Measurements from ENCODE around the gene CDK15.

Gene CDK15

DNA sequence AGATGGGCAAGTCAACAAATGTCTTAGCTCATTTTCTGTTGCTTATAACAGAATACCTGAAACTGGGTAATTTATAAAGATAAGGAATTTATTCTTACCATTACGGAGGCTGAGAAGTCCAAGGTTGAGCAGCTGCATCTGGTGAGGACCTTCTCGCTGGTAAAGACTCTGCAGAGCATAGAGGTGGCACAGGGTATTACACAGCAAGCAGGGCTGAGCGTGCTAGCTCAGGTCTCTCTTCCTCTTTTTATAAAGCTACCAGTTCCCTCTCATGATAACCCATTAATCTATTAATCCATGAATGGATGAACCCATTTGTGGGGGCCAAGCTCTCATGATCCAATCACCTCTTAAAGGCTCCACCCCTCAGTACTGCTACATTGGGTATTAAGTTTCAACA, 109.1 kb downstream of the CDK15 start:
- DNase-seq, result no peak

DNA sequence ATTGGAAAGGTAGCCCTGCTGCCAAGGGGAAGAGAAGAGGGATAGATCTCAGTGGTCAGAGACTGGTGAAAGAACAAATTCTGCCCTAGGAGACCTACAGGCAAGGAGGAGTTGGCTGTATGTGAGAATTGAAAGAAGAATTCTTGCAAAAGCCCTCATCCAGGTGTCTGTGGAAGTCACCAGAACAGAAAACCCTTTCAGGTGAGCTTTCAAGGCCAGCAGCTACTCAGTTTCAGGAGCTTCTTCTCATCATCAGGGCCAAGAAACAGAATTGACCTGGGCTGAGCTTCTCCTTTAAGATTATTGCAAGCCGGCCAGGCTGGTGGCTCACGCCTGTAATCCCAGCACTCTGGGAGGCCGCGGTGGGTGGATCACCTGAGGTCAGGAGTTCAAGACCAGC, 110.2 kb downstream of the CDK15 start:
- no peak for DNase-seq

DNA sequence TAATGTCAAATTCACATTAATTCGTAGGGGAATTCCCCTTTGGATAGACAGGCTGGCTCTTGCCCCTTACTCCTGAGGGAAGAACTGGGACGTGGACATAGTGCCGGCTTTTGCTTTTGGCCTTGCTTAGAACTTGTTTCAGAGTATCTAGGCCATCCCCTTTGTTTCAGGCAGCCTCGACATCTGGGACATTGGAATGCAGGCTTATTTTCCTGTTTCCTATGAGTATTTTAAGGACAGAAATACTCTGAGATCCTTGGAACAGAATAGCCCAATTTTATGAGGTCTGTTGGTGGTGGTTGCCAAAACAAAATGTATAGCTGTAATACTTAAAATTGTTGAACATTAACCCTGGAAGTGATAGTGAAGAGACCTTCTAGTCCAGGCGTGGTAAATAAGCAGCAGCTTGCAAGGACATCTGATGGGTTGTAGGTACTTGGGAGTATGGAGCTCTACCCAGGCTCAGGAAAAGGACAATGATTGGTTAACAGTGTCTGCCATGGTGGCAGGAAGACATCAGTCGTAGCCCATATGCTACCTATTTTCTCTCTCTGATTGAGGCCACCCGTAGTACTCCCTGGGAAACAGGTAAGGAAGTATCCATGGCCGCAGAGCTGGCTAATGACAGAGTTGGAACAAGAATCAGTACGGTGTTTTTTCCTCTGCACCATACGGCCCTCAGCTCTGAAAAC, 112.4 kb downstream of the CDK15 start:
- no peak for DNase-seq

DNA sequence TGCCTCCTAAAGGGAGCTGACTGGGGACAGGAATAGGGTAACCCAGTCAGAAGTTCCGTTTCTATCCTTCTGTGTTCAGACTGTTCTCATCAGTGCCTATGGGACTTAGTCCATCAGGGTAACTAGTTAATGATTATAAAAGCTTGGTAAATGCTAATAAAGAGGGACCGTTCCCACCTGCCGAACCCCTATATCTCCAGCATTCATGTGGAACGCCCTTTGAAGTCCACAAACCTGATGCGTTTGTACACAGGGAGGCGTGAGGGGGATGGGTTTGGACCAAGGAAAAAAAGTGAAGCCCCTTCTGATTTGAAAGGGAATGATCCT, 112.9 kb downstream of the CDK15 start:
- no peak for DNase-seq

DNA sequence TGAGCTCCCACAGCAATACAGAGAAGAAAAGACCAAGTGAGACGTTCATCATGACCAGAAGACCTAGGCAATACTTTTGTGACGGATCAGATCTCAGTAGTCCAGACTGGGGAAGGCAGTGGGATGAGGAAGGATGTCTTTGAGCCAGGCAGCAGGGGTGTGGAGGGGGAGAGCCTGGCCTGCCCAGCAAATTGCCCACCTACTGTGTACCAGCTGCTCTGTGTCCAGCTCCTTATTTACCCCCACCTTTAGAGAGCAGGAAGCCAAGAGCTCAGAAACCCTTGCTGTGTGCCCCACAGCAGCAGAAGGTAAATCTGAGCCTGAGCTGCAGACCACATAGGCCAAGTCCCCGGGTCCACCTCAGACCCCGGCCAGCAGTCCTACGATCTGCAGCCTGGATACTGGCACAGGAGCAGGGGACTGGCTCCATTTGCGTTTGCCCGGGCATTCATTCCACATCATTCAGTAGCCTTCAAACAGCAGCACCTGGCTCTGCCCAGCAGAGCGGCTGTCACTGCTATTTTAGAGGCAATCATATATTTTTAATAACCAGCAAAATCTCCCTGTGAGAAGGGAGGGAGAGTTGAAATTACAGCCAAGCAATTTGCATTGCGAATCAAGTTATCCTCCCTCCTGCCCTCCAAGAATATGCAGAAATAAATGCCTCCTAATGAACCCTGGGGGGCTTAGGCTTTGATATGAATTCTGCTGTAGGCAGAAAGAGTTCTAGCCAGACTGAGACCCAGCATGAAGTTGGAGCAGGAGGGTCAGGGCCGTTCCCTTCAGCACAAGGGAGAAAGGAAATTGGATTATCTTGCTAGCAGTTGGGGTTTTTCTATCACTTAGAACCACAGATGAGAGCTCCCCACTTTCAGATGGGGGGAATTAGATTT, 117.3 kb downstream of the CDK15 start:
- DNase-seq, result no peak

DNA sequence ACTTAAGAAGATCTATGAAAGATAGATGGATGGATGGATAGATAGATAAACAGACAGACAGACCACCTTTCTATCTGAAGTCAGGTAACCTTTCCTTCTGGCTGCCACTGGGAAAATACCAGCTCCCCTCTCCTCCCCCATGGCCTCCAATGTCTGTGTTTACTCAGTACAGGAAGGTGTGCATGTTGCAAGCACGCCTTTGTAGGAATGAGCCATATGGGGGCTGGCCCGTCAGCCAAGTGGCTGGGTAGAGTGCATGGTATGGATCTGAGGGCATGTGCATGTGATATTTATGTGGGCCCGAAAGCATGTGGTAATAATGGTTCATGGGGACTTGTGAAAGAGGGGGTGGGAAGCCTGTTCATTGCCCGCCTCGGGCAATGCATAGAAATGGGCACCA, 118.1 kb downstream of the CDK15 start:
- no peak for DNase-seq

DNA sequence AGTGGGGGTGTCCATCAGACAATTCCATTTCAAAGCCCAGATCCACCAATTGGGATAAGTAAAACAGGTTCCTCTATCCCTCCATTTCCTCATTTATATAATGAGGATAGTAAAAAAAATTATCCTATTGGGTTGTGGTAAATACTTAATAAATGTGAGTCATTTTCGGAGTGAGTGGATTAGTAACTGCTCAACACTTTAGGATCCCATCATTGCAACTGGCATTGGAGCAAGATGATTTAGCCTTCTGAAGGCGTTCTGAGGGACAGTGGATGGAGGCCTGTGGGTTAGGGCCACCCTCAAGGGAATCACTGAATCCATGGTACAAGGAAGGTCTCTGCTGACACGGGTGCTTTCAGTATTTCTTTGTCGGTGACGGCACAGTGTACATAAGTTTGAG, 118.7 kb downstream of the CDK15 start:
- no peak for DNase-seq

DNA sequence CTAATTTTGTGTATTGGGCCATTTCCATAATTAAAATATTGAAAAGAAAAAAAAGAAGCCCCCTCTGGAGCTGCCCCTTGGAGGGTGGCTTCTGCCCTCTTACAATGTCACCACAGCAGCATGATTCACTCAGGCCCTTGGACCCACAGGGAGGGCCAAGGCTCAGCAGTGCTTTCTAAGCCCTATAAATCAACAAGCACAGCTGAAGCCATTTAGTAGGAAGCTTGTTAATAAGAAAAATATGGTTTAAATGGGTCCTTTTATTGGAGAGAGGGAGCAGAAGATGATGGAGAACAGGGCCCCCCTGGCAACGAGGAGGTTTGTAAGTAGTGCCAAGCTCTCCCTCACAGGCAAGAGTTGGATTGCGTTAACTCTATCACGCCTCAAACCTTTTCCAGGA, 119.7 kb downstream of the CDK15 start:
- no peak for DNase-seq

DNA sequence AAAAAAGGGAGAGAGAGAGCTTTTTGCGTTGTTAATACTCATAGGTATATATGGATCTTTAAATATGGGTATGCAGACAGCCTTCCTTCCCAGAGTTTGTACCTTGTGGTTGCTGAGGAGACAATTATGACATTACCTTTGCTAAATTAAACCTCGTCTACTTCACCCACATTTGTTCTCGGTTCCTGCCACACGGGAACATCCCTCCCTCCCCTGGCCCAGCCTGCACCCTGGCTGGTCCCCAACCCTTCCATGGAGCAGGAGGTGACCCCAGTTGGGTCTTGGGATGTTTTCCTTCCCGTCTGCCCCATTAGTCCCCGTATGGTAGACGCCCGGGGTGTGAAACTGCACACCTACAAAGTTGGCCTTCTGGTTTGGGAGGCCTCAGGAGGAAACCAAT, 122.0 kb downstream of the CDK15 start:
- no peak for DNase-seq

DNA sequence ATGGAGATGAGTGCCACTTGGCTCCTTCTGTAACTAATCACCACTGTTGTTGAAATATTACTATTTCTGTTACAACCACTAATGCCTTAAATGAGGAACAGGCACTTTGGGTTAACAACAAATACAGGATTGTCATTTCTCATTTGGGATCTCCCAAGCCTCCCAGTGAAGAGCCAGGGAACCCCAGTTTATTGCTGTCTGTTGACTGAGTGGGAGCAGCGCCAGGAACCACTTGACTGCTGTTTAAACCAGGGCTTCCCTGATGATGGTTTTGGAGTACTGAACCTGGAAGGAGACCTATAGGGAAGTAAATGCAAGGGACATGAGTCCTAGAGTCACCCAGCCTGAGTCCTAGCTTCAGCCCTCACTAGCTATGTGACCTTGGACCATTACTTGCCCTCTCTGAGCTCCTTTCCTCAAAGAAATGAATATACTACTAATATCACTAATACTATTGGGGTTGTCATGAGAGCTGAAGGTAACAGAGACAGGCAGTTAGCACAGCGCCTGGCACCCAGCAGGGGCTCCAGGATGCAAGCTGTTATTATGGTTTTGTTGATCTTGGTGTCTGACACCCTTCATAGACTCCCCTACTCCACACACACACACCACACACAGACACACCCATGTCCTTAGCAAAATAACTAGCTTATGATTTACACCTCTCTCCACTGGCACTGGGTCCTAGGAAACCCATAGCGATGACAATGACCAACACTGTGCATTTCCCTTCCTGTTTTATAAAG, 123.1 kb downstream of the CDK15 start:
- DNase-seq, result no peak

DNA sequence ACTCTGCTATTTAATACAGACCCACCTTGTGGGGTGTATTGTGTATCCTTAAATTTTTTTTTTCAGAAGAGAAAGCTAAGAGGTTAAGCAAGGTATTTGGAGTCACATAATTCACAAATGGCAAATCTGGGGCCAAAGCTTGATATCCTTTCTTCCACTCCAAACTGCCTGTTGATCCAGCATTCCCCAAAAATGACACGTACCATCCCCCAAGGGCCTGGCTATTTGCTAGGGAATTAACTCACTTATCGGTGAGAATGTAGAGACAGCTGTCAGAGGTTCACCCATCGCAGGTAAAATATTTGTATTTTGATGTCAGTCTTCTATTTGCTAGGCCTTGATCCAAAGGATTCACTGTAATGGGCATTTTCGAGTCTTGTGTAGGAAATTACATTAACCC, 123.7 kb downstream of the CDK15 start:
- no peak for DNase-seq

DNA sequence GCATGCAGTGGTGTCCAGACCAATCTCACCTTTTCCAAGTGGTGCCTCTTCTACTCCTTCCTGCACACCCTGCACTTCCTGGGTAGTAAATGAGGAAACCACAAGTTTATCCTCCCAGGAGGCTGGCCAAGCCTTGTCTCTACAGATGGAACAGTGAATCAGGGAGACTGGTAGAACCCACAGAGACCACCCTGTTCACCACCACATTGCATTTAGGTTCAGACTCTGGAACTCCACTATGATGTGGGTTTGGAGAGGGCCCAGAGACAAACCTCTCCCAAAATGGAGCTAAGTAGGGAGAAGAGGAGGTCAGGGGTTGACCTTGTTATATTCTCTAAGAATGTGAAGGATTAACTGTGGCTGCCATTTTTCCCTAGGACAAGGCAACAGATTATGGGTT, 124.5 kb downstream of the CDK15 start:
- no peak for DNase-seq

DNA sequence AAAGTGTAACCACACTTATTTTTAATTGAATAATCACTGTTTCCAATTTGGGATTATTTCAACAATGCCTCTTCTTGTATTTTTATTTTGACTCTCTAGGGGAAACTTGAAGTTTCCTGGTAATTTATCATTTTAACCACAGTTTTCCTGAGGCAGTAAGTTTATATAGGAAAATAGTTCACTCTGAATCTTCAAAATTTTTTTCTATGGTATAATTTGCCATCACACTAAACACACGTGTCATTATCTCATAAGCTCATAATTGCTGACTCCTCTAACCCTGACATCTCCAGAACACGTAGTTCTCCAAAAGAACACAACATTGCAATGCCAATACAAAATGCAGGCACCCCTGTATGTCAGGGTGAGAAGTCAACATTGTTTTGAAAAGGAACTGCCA, 125.1 kb downstream of the CDK15 start:
- DNase-seq, result no peak

DNA sequence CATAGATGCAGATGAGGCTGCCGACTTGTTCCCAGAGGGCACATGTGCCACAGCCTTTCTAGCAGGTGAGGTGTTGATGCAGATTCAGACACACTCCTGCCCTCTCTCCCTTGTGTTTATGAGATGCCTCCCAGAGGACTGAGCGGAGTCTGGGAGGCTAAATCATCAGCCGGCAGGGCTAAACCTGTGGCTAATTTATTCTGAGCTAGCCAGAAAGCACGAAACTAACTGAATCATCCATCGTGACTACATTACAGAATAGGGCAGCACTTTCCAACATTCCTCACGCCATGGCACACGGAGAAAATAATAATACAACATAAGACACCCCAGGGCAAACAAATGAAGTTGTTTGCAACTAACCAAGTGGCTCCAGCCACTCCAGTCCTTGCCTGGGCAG, 125.6 kb downstream of the CDK15 start:
- DNase-seq, result no peak

DNA sequence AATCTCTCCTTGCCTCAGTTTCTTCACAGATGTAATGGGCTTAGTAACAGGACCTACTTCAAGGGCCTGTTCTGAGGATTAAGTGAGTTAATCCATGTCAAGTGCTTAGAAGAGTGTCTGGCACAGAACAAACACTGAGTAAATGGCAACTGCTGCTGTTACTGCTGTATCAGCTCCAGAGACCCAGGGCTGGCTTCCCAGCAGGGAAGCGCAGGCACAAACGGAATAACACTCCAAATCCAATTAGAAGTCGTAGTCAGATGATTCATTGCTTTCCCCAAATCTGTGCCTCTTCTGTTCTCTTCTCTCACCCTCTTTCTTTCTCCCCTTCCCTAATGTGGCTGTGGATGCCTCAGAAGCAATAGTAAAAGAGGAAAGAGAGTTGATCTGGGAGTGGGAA, 126.2 kb downstream of the CDK15 start:
- no peak for DNase-seq

DNA sequence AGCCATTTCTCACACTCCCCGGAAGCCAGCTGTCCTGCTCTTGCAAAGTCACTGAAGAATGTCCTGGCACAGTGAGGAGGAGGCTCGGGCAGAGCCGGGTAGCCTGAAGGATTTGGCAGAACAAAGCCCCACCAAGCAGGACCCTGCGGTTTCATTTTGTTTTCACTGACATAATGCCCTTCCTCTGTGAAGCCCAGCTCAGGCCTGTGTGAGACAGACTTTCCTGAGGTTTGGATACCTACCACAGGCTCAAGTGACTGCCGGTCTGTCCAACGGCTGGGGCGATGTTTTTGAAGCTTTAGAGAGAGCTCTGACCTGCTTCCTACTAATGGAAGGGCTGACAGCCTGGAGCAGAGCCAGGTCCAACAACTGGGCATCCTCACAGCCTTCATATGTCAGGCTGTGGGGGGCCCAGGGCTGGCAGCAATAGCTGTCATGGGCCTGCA, 127.5 kb downstream of the CDK15 start:
- DNase-seq, result no peak

DNA sequence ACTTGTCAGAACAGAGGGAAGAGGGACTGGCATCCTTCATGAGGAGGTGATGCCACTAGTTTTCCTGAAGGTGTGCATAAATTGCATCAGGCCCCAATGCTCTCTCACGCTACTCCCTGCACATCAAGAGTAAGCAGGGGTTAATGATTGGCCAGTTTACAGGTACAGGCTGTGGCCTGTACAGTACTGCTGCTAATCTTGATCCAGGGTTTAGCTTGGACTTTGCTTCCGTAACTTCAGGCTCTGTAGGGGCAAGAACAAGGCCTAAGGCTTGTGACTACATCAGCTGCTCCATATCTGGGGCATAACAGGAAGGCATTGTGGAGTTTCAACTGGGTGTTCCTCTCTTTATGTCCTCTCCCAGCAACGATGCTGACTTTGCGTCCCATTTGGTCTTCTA, 130.5 kb downstream of the CDK15 start:
- no peak for DNase-seq

DNA sequence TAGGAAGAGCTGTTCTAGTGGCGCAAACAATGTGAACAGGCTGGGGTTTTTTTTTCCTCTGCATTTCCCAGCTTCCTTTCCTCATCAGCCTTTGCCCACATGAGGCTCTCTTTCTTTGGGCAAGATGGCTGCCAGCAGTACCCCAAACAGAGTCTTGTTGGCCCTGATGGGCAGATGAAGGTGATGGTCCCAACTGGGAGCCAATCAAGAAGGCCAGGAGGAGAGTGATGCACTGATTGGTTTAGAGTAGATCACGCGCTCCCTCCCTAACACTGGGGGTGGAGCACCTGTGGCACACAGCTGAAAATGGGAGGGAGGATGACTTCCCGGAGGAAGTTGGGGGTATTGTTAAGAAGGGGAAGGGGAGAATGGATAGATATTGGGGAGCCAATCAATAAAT, 131.0 kb downstream of the CDK15 start:
- no peak for DNase-seq

DNA sequence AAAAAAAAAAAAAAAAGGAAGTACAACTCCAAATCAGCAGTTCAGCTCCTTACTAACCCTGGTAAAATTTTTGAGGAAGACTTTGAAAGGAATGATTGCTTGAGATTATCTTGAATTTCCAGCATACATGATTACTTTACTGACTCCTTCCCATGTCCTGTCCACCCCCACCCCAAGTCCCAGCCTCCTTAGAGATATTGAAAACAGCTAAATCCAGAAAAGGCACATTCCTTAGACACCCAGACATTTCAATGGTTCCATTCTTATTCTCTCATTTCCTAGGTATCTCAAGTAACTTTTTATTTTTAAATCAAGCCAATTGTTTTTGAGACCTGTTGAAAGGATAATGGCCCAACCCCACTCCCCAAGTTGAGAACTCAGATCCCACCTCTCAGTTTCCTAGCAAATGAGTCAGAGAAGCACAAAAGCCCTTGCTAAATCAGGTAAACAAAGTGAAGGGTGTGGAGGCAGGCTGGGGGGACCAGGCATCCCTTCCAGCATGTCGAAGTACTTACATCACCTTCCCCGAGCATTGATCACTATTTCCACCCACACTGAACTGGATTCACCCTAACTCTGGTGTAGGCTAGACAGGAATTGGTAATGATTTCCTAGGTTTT, 131.9 kb downstream of the CDK15 start:
- no peak for DNase-seq

DNA sequence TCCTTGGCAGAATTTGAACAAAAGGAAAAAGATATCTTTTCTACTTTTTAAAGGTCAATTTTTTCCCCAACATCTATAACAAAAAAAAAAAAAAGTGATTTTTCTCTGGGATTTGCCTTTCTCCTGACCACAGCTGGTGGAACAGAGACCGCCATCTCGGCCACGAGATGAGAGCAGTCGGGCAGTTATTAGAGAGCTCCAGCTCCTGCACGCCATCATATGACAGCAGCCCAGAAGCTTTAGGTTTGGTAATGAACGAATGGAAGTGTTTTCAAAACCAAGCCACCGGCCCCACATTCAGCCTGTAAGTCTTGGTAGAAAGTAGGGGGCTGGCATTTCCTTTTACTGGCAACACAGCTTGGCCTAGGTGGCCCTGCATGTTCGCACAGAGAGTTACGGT, 132.4 kb downstream of the CDK15 start:
- DNase-seq, result no peak

DNA sequence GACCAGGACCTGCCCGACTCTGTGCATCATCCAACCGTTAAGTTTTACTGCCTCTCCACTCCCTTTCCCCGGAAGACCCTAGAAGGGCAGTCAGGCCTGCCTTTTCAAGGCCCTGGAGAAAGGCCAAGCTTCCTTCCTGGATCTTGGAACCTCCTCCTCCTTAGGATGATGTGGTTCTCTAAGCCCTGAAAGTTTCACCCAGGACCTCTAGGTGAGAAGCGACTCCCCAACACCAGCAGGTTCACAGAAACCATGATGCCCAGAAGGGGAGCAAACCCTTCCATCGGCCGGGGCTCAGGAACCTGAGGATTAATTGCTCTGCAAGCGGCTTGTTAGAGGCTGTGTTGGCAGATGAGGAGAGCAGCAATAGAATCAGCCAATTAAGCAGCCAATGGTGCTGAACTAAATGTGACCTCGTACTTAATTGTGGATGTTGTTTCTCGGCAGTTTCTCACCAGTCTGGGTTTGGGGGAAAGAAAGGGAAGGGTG, 133.2 kb downstream of the CDK15 start:
- DNase-seq, result no peak

DNA sequence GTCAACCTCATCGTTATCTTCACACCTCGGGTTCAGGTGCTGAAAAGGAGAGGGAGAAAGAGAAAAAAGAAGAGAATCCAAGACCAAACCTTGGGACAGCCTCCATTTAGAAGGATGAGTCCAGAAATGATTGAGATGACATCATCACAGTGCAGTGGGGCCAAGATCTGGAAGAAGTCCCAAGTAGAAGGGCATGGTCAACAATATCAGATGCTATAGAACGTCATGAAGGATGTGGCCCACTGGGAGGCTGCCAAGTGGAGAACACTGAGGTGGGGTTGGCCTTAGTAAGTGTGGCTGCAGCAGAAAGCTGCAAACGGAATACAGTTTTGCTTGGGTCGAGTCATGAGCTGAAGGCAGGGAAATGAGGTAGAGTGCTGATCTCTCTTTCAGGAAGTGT, 136.2 kb downstream of the CDK15 start:
- no peak for DNase-seq

Measured in CD4-positive, alpha-beta T cell treated with Interleukin-10 for 1 hour (primary cell).